ENCODE results near the gene WBP2.

Gene WBP2

GRCh38 chr17:75828741-75829140 is 26.4 kb downstream of the WBP2 start:
- DNase-seq (ENCODE audit: low spot score): no peak

GRCh38 chr17:75828076-75828400 is 27.1 kb downstream of the WBP2 start:
- DNase-seq (ENCODE audit: low spot score): no peak

GRCh38 chr17:75827308-75828075 is 27.6 kb downstream of the WBP2 start:
- DNase-seq (ENCODE audit: low spot score): peak; percentile 83

- no peak for DNase-seq (ENCODE audit: low spot score)
These were observed 28.4 kb downstream of the WBP2 start for GRCh38 chr17:75826561-75827307.

GRCh38 chr17:75825748-75826370 is 29.3 kb downstream of the WBP2 start:
- no peak for DNase-seq (ENCODE audit: low spot score)

GRCh38 chr17:75825149-75825552 is 30.0 kb downstream of the WBP2 start:
- DNase-seq (ENCODE audit: low spot score): no peak

GRCh38 chr17:75824666-75825065 is 30.5 kb downstream of the WBP2 start:
- DNase-seq (ENCODE audit: low spot score): no peak

- no peak for DNase-seq (ENCODE audit: low spot score)
These were observed 31.0 kb downstream of the WBP2 start for GRCh38 chr17:75824050-75824552.

- DNase-seq (ENCODE audit: low spot score): no peak
These were observed 31.7 kb downstream of the WBP2 start for GRCh38 chr17:75823257-75824041.

GRCh38 chr17:75822800-75823166 is 32.4 kb downstream of the WBP2 start:
- no peak for DNase-seq (ENCODE audit: low spot score)

- DNase-seq (ENCODE audit: low spot score): no peak
These were observed 32.9 kb downstream of the WBP2 start for GRCh38 chr17:75822119-75822799.

GRCh38 chr17:75821552-75821951 is 33.6 kb downstream of the WBP2 start:
- DNase-seq (ENCODE audit: low spot score): no peak

- no peak for DNase-seq (ENCODE audit: low spot score)
These were observed 34.7 kb downstream of the WBP2 start for GRCh38 chr17:75820094-75821080.

GRCh38 chr17:75819678-75820077 is 35.5 kb downstream of the WBP2 start:
- DNase-seq (ENCODE audit: low spot score): no peak

- no peak for DNase-seq (ENCODE audit: low spot score)
These were observed 36.0 kb downstream of the WBP2 start for GRCh38 chr17:75819116-75819515.

GRCh38 chr17:75818326-75818885 is 36.7 kb downstream of the WBP2 start:
- DNase-seq (ENCODE audit: low spot score): no peak

- DNase-seq (ENCODE audit: low spot score): no peak
These were observed 37.6 kb downstream of the WBP2 start for GRCh38 chr17:75817571-75817970.

GRCh38 chr17:75816693-75817092 is 38.4 kb downstream of the WBP2 start:
- no peak for DNase-seq (ENCODE audit: low spot score)

GRCh38 chr17:75815399-75815798 is 39.7 kb downstream of the WBP2 start:
- DNase-seq (ENCODE audit: low spot score): no peak

- no peak for DNase-seq (ENCODE audit: low spot score)
These were observed 40.2 kb downstream of the WBP2 start for GRCh38 chr17:75814900-75815373.
